ENCODE results near the gene PACRG. TPM values are rescaled to one million over a fixed set of nuclear protein-coding genes. Genes with fewer than 3 reads are reported as not detected.

The PACRG gene
- total and polyA plus RNA-seq, 2 experiments from 2014 or later = 0.17 to 0.68 TPM

DNA sequence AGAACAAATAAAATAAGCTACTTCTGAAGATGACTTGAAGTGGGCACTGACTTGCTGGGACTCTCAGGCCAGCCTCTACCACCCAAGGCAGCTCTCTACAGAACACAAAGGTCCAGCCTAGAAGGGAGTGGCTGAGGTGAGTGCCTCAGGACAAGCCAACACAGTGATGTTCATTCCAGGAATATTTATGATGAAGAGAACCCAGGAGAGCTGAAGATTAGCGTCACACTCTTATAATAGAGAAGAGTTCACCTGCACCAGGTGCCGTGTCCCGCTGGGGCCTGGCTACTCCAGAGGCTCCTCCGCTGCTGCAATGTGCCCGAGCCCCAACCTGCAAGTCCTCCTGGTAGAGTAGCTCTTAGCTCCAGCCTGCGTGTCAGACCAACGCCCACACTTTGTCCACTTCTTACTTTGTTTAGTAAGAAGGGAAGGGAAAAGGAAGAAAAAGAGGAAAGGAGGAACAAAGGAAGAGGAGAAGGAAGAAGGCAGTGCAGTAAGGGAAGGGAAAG lies 504.3 kb downstream of the PACRG start:
- no peaks in the 10 kb centered on the region for H3K36me3 Mint-ChIP-seq (ENCODE audit: low read depth)

More for the DNA sequence above, 504.3 kb downstream of the PACRG start:
- Histone ChIP-seq H3K27me3 (ENCODE audit: insufficient read depth) (no peaks in the 10 kb centered on the region), H3F3A (replicated peaks; ENCODE audit: low read depth) (no peaks in the 10 kb centered on the region), H3K36me3 (ENCODE audit: insufficient read depth) (no peaks in the 10 kb centered on the region), H3K79me2 (replicated peaks; ENCODE audit: insufficient read depth) (no peaks in the 10 kb centered on the region), H3K4me2 (no peak overlapping the region), H2AFZ (no peak overlapping the region), H3K4me1 (ENCODE audit: insufficient read depth) (no peaks in the 10 kb centered on the region), H3K4me3 (no peak overlapping the region), H4K20me1 (replicated peaks; ENCODE audit: insufficient read depth) (no peaks in the 10 kb centered on the region), H3K27ac (ENCODE audit: low read depth) (no peak overlapping the region), H3K9me2 (ENCODE audit: insufficient read depth) (peaks cover 3% of the 10 kb centered on the region; the same call in 1 of the 2 replicates)
- no peak overlapping the region for H3K4me3 Mint-ChIP-seq
- ATAC-seq = no peak
- no peak for TF ChIP-seq ZNF114 (CRISPR knock-in tag; IDR thresholded peaks at IDR 0.05)
- no peak for TF ChIP-seq POLR2AphosphoS5 (IDR thresholded peaks at IDR 0.05; ENCODE audit: low read depth)
- TF ChIP-seq, protein P1, sequence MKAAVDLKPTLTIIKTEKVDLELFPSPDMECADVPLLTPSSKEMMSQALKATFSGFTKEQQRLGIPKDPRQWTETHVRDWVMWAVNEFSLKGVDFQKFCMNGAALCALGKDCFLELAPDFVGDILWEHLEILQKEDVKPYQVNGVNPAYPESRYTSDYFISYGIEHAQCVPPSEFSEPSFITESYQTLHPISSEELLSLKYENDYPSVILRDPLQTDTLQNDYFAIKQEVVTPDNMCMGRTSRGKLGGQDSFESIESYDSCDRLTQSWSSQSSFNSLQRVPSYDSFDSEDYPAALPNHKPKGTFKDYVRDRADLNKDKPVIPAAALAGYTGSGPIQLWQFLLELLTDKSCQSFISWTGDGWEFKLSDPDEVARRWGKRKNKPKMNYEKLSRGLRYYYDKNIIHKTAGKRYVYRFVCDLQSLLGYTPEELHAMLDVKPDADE (IDR thresholded peaks at IDR 0.05) = no peak
- no peak for TF ChIP-seq STAT1 (IDR thresholded peaks at IDR 0.05; ENCODE audit: unreplicated experiment)
- TF ChIP-seq NANOG (IDR thresholded peaks at IDR 0.05; ENCODE audit: borderline replicate concordance) = no peak
- TF ChIP-seq EZH2 (IDR thresholded peaks at IDR 0.05; ENCODE audit: low read depth, unreplicated experiment) = no peak
- TF ChIP-seq CREB1 (CRISPR knock-in tag; IDR thresholded peaks at IDR 0.05; ENCODE audit: low read depth) = no peak
- no peak for TF ChIP-seq JUNB (IDR thresholded peaks at IDR 0.05; ENCODE audit: unreplicated experiment)
- TF ChIP-seq, protein P2, sequence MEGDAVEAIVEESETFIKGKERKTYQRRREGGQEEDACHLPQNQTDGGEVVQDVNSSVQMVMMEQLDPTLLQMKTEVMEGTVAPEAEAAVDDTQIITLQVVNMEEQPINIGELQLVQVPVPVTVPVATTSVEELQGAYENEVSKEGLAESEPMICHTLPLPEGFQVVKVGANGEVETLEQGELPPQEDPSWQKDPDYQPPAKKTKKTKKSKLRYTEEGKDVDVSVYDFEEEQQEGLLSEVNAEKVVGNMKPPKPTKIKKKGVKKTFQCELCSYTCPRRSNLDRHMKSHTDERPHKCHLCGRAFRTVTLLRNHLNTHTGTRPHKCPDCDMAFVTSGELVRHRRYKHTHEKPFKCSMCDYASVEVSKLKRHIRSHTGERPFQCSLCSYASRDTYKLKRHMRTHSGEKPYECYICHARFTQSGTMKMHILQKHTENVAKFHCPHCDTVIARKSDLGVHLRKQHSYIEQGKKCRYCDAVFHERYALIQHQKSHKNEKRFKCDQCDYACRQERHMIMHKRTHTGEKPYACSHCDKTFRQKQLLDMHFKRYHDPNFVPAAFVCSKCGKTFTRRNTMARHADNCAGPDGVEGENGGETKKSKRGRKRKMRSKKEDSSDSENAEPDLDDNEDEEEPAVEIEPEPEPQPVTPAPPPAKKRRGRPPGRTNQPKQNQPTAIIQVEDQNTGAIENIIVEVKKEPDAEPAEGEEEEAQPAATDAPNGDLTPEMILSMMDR (conservative IDR thresholded peaks at IDR 0.05; ENCODE audit: low read depth in 2 of 2) = no peak
- TF ChIP-seq, protein P3, sequence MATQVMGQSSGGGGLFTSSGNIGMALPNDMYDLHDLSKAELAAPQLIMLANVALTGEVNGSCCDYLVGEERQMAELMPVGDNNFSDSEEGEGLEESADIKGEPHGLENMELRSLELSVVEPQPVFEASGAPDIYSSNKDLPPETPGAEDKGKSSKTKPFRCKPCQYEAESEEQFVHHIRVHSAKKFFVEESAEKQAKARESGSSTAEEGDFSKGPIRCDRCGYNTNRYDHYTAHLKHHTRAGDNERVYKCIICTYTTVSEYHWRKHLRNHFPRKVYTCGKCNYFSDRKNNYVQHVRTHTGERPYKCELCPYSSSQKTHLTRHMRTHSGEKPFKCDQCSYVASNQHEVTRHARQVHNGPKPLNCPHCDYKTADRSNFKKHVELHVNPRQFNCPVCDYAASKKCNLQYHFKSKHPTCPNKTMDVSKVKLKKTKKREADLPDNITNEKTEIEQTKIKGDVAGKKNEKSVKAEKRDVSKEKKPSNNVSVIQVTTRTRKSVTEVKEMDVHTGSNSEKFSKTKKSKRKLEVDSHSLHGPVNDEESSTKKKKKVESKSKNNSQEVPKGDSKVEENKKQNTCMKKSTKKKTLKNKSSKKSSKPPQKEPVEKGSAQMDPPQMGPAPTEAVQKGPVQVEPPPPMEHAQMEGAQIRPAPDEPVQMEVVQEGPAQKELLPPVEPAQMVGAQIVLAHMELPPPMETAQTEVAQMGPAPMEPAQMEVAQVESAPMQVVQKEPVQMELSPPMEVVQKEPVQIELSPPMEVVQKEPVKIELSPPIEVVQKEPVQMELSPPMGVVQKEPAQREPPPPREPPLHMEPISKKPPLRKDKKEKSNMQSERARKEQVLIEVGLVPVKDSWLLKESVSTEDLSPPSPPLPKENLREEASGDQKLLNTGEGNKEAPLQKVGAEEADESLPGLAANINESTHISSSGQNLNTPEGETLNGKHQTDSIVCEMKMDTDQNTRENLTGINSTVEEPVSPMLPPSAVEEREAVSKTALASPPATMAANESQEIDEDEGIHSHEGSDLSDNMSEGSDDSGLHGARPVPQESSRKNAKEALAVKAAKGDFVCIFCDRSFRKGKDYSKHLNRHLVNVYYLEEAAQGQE (IDR thresholded peaks at IDR 0.05; ENCODE audit: unreplicated experiment) = no peak
- TF ChIP-seq ZNF331 (CRISPR knock-in tag; IDR thresholded peaks at IDR 0.05; ENCODE audit: low read depth) = no peak
- TF ChIP-seq EZH2phosphoT487 (IDR thresholded peaks at IDR 0.05; ENCODE audit: unreplicated experiment) = no peak
- TF ChIP-seq, protein P4, sequence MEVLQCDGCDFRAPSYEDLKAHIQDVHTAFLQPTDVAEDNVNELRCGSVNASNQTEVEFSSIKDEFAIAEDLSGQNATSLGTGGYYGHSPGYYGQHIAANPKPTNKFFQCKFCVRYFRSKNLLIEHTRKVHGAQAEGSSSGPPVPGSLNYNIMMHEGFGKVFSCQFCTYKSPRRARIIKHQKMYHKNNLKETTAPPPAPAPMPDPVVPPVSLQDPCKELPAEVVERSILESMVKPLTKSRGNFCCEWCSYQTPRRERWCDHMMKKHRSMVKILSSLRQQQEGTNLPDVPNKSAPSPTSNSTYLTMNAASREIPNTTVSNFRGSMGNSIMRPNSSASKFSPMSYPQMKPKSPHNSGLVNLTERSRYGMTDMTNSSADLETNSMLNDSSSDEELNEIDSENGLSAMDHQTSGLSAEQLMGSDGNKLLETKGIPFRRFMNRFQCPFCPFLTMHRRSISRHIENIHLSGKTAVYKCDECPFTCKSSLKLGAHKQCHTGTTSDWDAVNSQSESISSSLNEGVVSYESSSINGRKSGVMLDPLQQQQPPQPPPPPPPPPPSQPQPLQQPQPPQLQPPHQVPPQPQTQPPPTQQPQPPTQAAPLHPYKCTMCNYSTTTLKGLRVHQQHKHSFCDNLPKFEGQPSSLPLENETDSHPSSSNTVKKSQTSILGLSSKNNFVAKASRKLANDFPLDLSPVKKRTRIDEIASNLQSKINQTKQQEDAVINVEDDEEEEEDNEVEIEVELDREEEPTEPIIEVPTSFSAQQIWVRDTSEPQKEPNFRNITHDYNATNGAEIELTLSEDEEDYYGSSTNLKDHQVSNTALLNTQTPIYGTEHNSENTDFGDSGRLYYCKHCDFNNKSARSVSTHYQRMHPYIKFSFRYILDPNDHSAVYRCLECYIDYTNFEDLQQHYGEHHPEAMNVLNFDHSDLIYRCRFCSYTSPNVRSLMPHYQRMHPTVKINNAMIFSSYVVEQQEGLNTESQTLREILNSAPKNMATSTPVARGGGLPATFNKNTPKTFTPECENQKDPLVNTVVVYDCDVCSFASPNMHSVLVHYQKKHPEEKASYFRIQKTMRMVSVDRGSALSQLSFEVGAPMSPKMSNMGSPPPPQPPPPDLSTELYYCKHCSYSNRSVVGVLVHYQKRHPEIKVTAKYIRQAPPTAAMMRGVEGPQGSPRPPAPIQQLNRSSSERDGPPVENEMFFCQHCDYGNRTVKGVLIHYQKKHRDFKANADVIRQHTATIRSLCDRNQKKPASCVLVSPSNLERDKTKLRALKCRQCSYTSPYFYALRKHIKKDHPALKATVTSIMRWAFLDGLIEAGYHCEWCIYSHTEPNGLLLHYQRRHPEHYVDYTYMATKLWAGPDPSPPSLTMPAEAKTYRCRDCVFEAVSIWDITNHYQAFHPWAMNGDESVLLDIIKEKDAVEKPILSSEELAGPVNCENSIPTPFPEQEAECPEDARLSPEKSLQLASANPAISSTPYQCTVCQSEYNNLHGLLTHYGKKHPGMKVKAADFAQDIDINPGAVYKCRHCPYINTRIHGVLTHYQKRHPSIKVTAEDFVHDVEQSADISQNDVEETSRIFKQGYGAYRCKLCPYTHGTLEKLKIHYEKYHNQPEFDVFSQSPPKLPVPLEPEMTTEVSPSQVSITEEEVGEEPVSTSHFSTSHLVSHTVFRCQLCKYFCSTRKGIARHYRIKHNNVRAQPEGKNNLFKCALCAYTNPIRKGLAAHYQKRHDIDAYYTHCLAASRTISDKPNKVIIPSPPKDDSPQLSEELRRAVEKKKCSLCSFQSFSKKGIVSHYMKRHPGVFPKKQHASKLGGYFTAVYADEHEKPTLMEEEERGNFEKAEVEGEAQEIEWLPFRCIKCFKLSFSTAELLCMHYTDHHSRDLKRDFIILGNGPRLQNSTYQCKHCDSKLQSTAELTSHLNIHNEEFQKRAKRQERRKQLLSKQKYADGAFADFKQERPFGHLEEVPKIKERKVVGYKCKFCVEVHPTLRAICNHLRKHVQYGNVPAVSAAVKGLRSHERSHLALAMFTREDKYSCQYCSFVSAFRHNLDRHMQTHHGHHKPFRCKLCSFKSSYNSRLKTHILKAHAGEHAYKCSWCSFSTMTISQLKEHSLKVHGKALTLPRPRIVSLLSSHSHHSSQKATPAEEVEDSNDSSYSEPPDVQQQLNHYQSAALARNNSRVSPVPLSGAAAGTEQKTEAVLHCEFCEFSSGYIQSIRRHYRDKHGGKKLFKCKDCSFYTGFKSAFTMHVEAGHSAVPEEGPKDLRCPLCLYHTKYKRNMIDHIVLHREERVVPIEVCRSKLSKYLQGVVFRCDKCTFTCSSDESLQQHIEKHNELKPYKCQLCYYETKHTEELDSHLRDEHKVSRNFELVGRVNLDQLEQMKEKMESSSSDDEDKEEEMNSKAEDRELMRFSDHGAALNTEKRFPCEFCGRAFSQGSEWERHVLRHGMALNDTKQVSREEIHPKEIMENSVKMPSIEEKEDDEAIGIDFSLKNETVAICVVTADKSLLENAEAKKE (CRISPR knock-in tag; IDR thresholded peaks at IDR 0.05) = no peak
- no peak for DNase-seq (ENCODE audit: low spot score)
- H3K9me3 Mint-ChIP-seq = no peaks in the 10 kb centered on the region
- H3K27me3 Mint-ChIP-seq (ENCODE audit: insufficient read depth, low read depth, poor library complexity) = no peaks in the 10 kb centered on the region
- H3K27ac Mint-ChIP-seq = no peak overlapping the region
- H3K4me1 Mint-ChIP-seq = no peaks in the 10 kb centered on the region; the same call in 2 of the 3 replicates
